ENCODE measurements around the gene LDLRAD2. TPM values are rescaled to one million over a fixed set of nuclear protein-coding genes. Genes with fewer than 3 reads are reported as not detected.
A peak's percentile ranks its signal among the peaks of the same experiment; 100 is the strongest.

The LDLRAD2 gene
- total RNA-seq, 1 donor from 2014 or later, result not detected

GRCh38 chr1:21869620-21870121 is 57.6 kb downstream of the LDLRAD2 start:
- intact Hi-C loops (cut with DNase I), result no loop called here
- Histone ChIP-seq H3K4me3 (no peak overlapping the region), H3K27ac (peak overlapping the region; percentile 44), H3K4me1 (peaks cover 16% of the 10 kb centered on the region), H3K27me3 (no peaks in the 10 kb centered on the region), H3K36me3 (peaks cover 0 to 49% of the 10 kb centered on the region in 2 donors), H3K9me3 (no peaks in the 10 kb centered on the region)
- no peak for DNase-seq (ENCODE audit: extremely low spot score in 2 of 2)
- TF ChIP-seq POLR2A (IDR thresholded peaks at IDR 0.05), result no peak
- peak in 1 of 2 donors; percentile 62 for TF ChIP-seq POLR2AphosphoS5 (IDR thresholded peaks at IDR 0.05; ENCODE audit: insufficient read depth in 1 of 2, low read depth in 1 of 2)
- TF ChIP-seq CTCF (IDR thresholded peaks at IDR 0.05), result no peak

GRCh38 chr1:21870611-21871010 is 58.5 kb downstream of the LDLRAD2 start:
- peaks cover 16% of the 10 kb centered on the region for H3K4me1 ChIP-seq
- TF ChIP-seq POLR2A (IDR thresholded peaks at IDR 0.05) (no peak), CTCF (IDR thresholded peaks at IDR 0.05) (no peak), POLR2AphosphoS5 (IDR thresholded peaks at IDR 0.05; ENCODE audit: insufficient read depth in 1 of 2, low read depth in 1 of 2) (no peak)
- H3K27me3 ChIP-seq, result no peaks in the 10 kb centered on the region
- no peak overlapping the region for H3K27ac ChIP-seq
- no peaks in the 10 kb centered on the region for H3K9me3 ChIP-seq
- H3K36me3 ChIP-seq, result peaks cover 0 to 47% of the 10 kb centered on the region in 2 donors
- intact Hi-C loops (cut with DNase I), result no loop called here
- DNase-seq (ENCODE audit: extremely low spot score in 2 of 2), result no peak
- no peak overlapping the region for H3K4me3 ChIP-seq

- no peak overlapping the region for H3K4me3 ChIP-seq
- H3K27ac ChIP-seq, result no peak overlapping the region
- peaks cover 0 to 54% of the 10 kb centered on the region in 2 donors for H3K36me3 ChIP-seq
- intact Hi-C loops (cut with DNase I), result no loop called here
- TF ChIP-seq CTCF (IDR thresholded peaks at IDR 0.05), result no peak
- TF ChIP-seq POLR2AphosphoS5 (IDR thresholded peaks at IDR 0.05; ENCODE audit: insufficient read depth in 1 of 2, low read depth in 1 of 2), result no peak
- TF ChIP-seq POLR2A (IDR thresholded peaks at IDR 0.05), result no peak
- no peak for DNase-seq (ENCODE audit: extremely low spot score in 2 of 2)
- H3K9me3 ChIP-seq, result no peaks in the 10 kb centered on the region
- H3K4me1 ChIP-seq, result peaks cover 16% of the 10 kb centered on the region
- no peaks in the 10 kb centered on the region for H3K27me3 ChIP-seq
These were observed 59.9 kb downstream of the LDLRAD2 start for GRCh38 chr1:21871943-21872342.

GRCh38 chr1:21872445-21873079 is 60.5 kb downstream of the LDLRAD2 start:
- Histone ChIP-seq H3K27me3 (no peaks in the 10 kb centered on the region), H3K9me3 (no peaks in the 10 kb centered on the region), H3K27ac (no peak overlapping the region), H3K36me3 (peaks cover 0 to 60% of the 10 kb centered on the region in 2 donors), H3K4me1 (peaks cover 16% of the 10 kb centered on the region), H3K4me3 (no peak overlapping the region)
- intact Hi-C loops (cut with DNase I), result no loop called here
- TF ChIP-seq CTCF (IDR thresholded peaks at IDR 0.05) (no peak), POLR2AphosphoS5 (IDR thresholded peaks at IDR 0.05; ENCODE audit: insufficient read depth in 1 of 2, low read depth in 1 of 2) (no peak)
- no peak for DNase-seq (ENCODE audit: extremely low spot score in 2 of 2)

- no peak overlapping the region for H3K27ac ChIP-seq
- H3K4me1 ChIP-seq, result peaks cover 16% of the 10 kb centered on the region
- H3K36me3 ChIP-seq, result peaks cover 0 to 66% of the 10 kb centered on the region in 2 donors
- no peaks in the 10 kb centered on the region for H3K9me3 ChIP-seq
- intact Hi-C loops (cut with DNase I), result no loop called here
- TF ChIP-seq POLR2A (IDR thresholded peaks at IDR 0.05) (no peak), CTCF (IDR thresholded peaks at IDR 0.05) (no peak), POLR2AphosphoS5 (IDR thresholded peaks at IDR 0.05; ENCODE audit: insufficient read depth in 1 of 2, low read depth in 1 of 2) (no peak)
- no peak for DNase-seq (ENCODE audit: extremely low spot score in 2 of 2)
- H3K27me3 ChIP-seq, result no peaks in the 10 kb centered on the region
- H3K4me3 ChIP-seq, result no peak overlapping the region
These were observed 61.1 kb downstream of the LDLRAD2 start for GRCh38 chr1:21873174-21873573.

All from vagina (tissue), 2 donors.